Ovary (tissue), 9 donors: ENCODE data around the gene NRCAM. TPM values are rescaled to one million over a fixed set of nuclear protein-coding genes. Genes with fewer than 3 reads are reported as not detected.

Source experiments
- DNase-seq, 5 donors: peaks; one replicate each; pipeline ENCODE4 v3.0.0-alpha.2; 2019 to 2020
- H3K27ac ChIP-seq, 2 donors: fragments of 200-600 bp; one replicate each; pipeline versions ENCODE4 v1.5.1 to v1.8.0; 2019 to 2022
- H3K27me3 ChIP-seq: fragments of 200-600 bp; one replicate; pipeline ENCODE4 v1.8.0; 2022
- H3K36me3 ChIP-seq: fragments of 200-600 bp; sonication (generic); one replicate; pipeline ENCODE4 v1.5.1; 2019
- H3K4me1 ChIP-seq: one replicate; pipeline ENCODE4 v1.8.1; 2013; ENCODE audit warnings: mild to moderate bottlenecking, moderate library complexity; ENCODE audit not compliant: insufficient read depth
- H3K4me3 ChIP-seq: fragments of 200-600 bp; sonication (generic); one replicate; pipeline ENCODE4 v1.5.1; 2017
- H3K9me3 ChIP-seq, 2 donors: fragments of 200-600 bp in 1 of 2; sonication (generic) in 1 of 2; one replicate each; pipeline versions ENCODE4 v1.5.1 to v1.8.1; 2013 to 2019; ENCODE audit warnings: mild to moderate bottlenecking in 1 of 2, moderate library complexity in 1 of 2
- EP300 ChIP-seq: sonication (generic); formaldehyde crosslinking; IDR thresholded peaks from one replicate; pipeline ENCODE4 v1.6.1; 2017; ENCODE audit warnings: antibody characterized with exemption
- POLR2A ChIP-seq: fragments of 450-650 bp; IDR thresholded peaks from one replicate; pipeline ENCODE4 v1.6.1; 2017; ENCODE audit warnings: antibody characterized with exemption, mild to moderate bottlenecking, moderate library complexity
- WGBS, 3 donors: extraction: QIAGEN DNeasy Blood & Tissue Kit in 1 of 3; methylation state at CpG; one replicate each; pipeline versions ENCODE4 v1.1.5 to v1.1.7; 2013 to 2017; 5-methylcytosine and 5-hydroxymethylcytosine counted together
- intact Hi-C, 4 donors: fragments of 100-400 bp; cut with DNase I; formaldehyde crosslinking; loops; one replicate each; pipeline versions ENCODE4 v1.11.0 to v1.15.1; 2022 to 2023
- polyA plus RNA-seq, 2 donors: library from polyadenylated mRNA; stranded (reverse); fragments of 200-250 nt in 1 of 2; fragments of 350-450 nt in 1 of 2; fragmentation: Illumina TruSeq in 1 of 2; extraction: RNeasy Lipid Tissue Mini Kit (QIAGEN cat#74804) in 1 of 2; gene quantifications; one replicate each; pipeline ENCODE4 v1.2.3, GENCODE V29; 2013 to 2014
- total RNA-seq, 7 donors: library from RNA; depleted of rRNA in 2 of 7; stranded (reverse); fragments of >200 nt in 2 of 7; fragmentation: NEBNext Ultra II Directional in 3 of 7; extraction: Animal tissue kit (Norgen Biotek cat#: 25700) in 3 of 7; gene quantifications; one replicate each; pipeline versions ENCODE4 v1.1.0 to v1.2.4, GENCODE V29; 2016 to 2023
- TF ChIP-seq, protein P1 (sequence below), 3 donors: fragments of 450-650 bp in 2 of 3; fragments of 200-600 bp in 1 of 3; IDR thresholded peaks; one replicate each; pipeline versions ENCODE4 v1.5.1 to v1.8.0; 2016 to 2022; ENCODE audit warnings: antibody characterized with exemption in 3 of 3, mild to moderate bottlenecking in 1 of 3
- donor health status: DM: no; HTN: no; CAD: no; lungs with moderate emphysema.
- donor health status: DM: no; HTN: no; CAD: no.
- donor health status: Bipolar disorder and iron deficiency.
- donor health status: DM: yes; HTN: yes; CAD: no.
- donor health status: DM: no; HTN: no; CAD: no.
- donor health status: DM: yes; HTN: yes; CAD: no.

The NRCAM gene
- total and polyA plus RNA-seq, 9 donors = 0.61 to 14.8 (median 2.8) TPM

DNA sequence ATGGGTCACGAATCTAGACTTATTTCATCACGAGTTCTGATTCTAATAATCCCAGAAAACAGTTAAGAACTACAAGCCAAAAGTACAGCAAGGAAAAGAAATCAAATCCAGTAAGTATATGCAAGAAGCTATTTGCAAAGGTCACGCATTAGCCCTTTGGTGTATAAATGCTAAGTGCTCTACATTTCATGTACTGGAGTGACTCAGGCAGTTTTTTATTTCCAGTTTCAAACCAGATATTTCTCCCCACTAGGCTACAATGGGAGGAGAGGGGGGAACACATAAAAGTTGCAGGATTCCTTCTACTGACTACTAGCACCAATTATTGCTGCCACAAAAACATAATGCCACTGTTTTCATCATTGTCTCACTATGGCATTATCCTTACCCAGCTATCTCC lies 148.0 kb downstream of the NRCAM start:
- TF ChIP-seq POLR2A = no peak
- TF ChIP-seq EP300 = no peak
- intact Hi-C loops = no loop called here
- Histone ChIP-seq H3K27me3 (no peaks in the 10 kb centered on the region), H3K4me1 (no peaks in the 10 kb centered on the region), H3K9me3 (no peaks in the 10 kb centered on the region), H3K4me3 (no peak overlapping the region), H3K36me3 (no peaks in the 10 kb centered on the region), H3K27ac (no peak overlapping the region)
- 89 to 94% (median 91%) methylated on average over 3 of the region's 3 CpGs for WGBS, 3 donors
- no peak for DNase-seq

GRCh38 chr7:108307595-108307994 lies 148.6 kb downstream of the NRCAM start:
- WGBS, 3 donors = 47 to 70% (median 67%) methylated on average over 2 of the region's 2 CpGs
- Histone ChIP-seq H3K36me3 (no peaks in the 10 kb centered on the region), H3K27ac (no peak overlapping the region), H3K9me3 (no peaks in the 10 kb centered on the region), H3K27me3 (no peaks in the 10 kb centered on the region), H3K4me3 (no peak overlapping the region), H3K4me1 (no peaks in the 10 kb centered on the region)
- no peak for TF ChIP-seq EP300
- TF ChIP-seq, protein P1, sequence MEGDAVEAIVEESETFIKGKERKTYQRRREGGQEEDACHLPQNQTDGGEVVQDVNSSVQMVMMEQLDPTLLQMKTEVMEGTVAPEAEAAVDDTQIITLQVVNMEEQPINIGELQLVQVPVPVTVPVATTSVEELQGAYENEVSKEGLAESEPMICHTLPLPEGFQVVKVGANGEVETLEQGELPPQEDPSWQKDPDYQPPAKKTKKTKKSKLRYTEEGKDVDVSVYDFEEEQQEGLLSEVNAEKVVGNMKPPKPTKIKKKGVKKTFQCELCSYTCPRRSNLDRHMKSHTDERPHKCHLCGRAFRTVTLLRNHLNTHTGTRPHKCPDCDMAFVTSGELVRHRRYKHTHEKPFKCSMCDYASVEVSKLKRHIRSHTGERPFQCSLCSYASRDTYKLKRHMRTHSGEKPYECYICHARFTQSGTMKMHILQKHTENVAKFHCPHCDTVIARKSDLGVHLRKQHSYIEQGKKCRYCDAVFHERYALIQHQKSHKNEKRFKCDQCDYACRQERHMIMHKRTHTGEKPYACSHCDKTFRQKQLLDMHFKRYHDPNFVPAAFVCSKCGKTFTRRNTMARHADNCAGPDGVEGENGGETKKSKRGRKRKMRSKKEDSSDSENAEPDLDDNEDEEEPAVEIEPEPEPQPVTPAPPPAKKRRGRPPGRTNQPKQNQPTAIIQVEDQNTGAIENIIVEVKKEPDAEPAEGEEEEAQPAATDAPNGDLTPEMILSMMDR (IDR thresholded peaks at IDR 0.05) = no peak
- no peak for TF ChIP-seq POLR2A
- intact Hi-C loops = no loop called here
- DNase-seq = no peak

DNA sequence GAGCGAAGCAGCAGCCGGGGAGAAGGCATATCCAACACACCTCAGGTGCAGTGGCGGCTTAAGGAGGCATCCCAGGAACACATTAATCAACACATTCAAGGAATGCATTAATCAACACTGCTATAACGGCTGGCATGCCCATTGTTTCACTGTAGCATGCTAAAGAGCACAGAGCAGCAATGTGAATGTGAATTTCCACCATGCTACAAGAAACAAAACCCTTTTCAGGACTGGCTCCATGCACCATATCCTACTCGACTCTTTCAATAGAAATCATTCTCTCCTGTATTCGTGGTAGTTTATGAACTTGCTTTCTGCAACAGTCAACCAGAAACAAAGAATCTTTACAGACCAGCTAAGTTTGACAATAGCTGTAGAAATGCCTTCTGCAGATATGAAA lies 149.0 kb downstream of the NRCAM start:
- H3K9me3 ChIP-seq = no peaks in the 10 kb centered on the region
- no peaks in the 10 kb centered on the region for H3K4me1 ChIP-seq
- no peaks in the 10 kb centered on the region for H3K27me3 ChIP-seq
- no peak overlapping the region for H3K4me3 ChIP-seq
- no peak overlapping the region for H3K27ac ChIP-seq
- TF ChIP-seq EP300 (no peak), POLR2A (no peak)
- TF ChIP-seq, protein P1 (IDR thresholded peaks at IDR 0.05) = no peak
- WGBS, 3 donors = 77 to 82% (median 78%) methylated on average over 6 of the region's 6 CpGs
- intact Hi-C loops = no loop called here
- no peak for DNase-seq
- H3K36me3 ChIP-seq = no peaks in the 10 kb centered on the region

DNA sequence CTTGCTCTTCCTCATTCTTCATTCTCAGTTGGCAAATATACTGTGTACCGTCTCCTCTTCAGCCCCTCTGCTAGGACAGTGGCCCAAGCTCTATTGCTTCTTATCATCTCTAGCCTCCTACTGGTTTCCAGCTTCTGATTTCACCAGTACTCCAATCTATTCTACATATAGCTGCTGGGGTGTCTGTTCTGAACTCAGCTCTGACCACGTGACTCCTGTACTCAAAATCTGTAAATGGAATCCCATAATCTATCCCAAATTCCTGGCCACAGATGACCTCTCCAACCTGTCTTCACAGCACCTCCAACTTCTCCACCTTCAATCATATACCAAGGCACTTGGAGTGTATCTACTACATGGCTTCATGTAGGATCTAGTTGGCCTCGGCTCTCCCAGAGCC lies 152.9 kb downstream of the NRCAM start:
- Histone ChIP-seq H3K4me3 (no peak overlapping the region), H3K27me3 (no peaks in the 10 kb centered on the region), H3K4me1 (no peaks in the 10 kb centered on the region), H3K9me3 (no peaks in the 10 kb centered on the region), H3K27ac (no peak overlapping the region), H3K36me3 (no peaks in the 10 kb centered on the region)
- WGBS, 3 donors = 87 to 94% (median 90%) methylated on average over 3 of the region's 3 CpGs
- DNase-seq = no peak
- intact Hi-C loops = no loop called here
- TF ChIP-seq, protein P1 (IDR thresholded peaks at IDR 0.05) = no peak
- no peak for TF ChIP-seq EP300
- no peak for TF ChIP-seq POLR2A

- DNase-seq = no peak
- intact Hi-C loops = no loop called here
Measured at GRCh38 chr7:108301387-108301786, 154.8 kb downstream of the NRCAM start.

More at GRCh38 chr7:108301387-108301786, 154.8 kb downstream of the NRCAM start:
- WGBS, 3 donors = 88 to 96% (median 88%) methylated on average over 2 of the region's 2 CpGs
- no peak overlapping the region for H3K27ac ChIP-seq
- H3K4me3 ChIP-seq = no peak overlapping the region
- H3K4me1 ChIP-seq = no peaks in the 10 kb centered on the region
- H3K27me3 ChIP-seq = no peaks in the 10 kb centered on the region
- TF ChIP-seq, protein P1 (IDR thresholded peaks at IDR 0.05) = no peak
- TF ChIP-seq POLR2A (no peak), EP300 (no peak)
- H3K36me3 ChIP-seq = no peaks in the 10 kb centered on the region
- no peaks in the 10 kb centered on the region for H3K9me3 ChIP-seq
